GM23338 (cell line): ENCODE data around the gene RHO. TPM values are rescaled to one million over a fixed set of nuclear protein-coding genes. Genes with fewer than 3 reads are reported as not detected.

Source experiments
- ATAC-seq: fragments of 200-7000 bp; cut with Tn5 transposase; 3 replicates; pipeline ENCODE4 v1.9.1; 2020
- DNase-seq: peaks from one replicate; pipeline ENCODE4 v3.0.0-alpha.2; 2015; ENCODE audit warnings: low spot score
- H2AFZ ChIP-seq: fragments of 200-600 bp; sonication (generic); 2 replicates; pipeline ENCODE4 v1.8.0; 2016; ENCODE audit warnings: antibody characterized with exemption, mild to moderate bottlenecking, moderate library complexity
- H3F3A ChIP-seq: fragments of 200-600 bp; sonication (generic); replicated peaks from 2 replicates; pipeline ENCODE4 v1.8.0; 2017; ENCODE audit warnings: antibody characterized with exemption, mixed run types, low read depth
- H3K27ac ChIP-seq: fragments of 200-600 bp; sonication (generic); 2 replicates; pipeline ENCODE4 v1.6.1; 2016; ENCODE audit warnings: low read depth
- H3K27me3 ChIP-seq: fragments of 200-600 bp; sonication (generic); 2 replicates; pipeline ENCODE4 v1.8.0; 2016; ENCODE audit warnings: mild to moderate bottlenecking, mixed run types, moderate library complexity; ENCODE audit not compliant: insufficient read depth
- H3K36me3 ChIP-seq: fragments of 200-600 bp; sonication (generic); 2 replicates; pipeline ENCODE4 v1.8.0; 2016; ENCODE audit warnings: mild to moderate bottlenecking; ENCODE audit not compliant: insufficient read depth
- H3K4me1 ChIP-seq: fragments of 200-600 bp; sonication (generic); 2 replicates; pipeline ENCODE4 v1.8.0; 2016; ENCODE audit warnings: mild to moderate bottlenecking, moderate library complexity; ENCODE audit not compliant: insufficient read depth
- H3K4me2 ChIP-seq: fragments of 200-600 bp; sonication (generic); 2 replicates; pipeline ENCODE4 v1.7.1; 2017; ENCODE audit warnings: mixed run types
- H3K4me3 ChIP-seq: fragments of 200-600 bp; sonication (generic); 2 replicates; pipeline ENCODE4 v1.6.1; 2016; ENCODE audit warnings: mixed run types
- H3K79me2 ChIP-seq: fragments of 200-600 bp; sonication (generic); replicated peaks from 2 replicates; pipeline ENCODE4 v1.8.0; 2017; ENCODE audit warnings: mild to moderate bottlenecking; ENCODE audit not compliant: insufficient read depth
- H3K9me2 ChIP-seq: fragments of 200-600 bp; sonication (generic); 2 replicates; pipeline ENCODE4 v1.8.0; 2017; ENCODE audit not compliant: insufficient read depth
- H4K20me1 ChIP-seq: fragments of 200-600 bp; sonication (generic); replicated peaks from 2 replicates; pipeline ENCODE4 v1.8.0; 2017; ENCODE audit warnings: mild to moderate bottlenecking; ENCODE audit not compliant: insufficient read depth
- H3K27ac Mint-ChIP-seq: 2 replicates; pipeline ENCODE4 v1.8.0; 2020; ENCODE audit warnings: inconsistent platforms, mild to moderate bottlenecking, moderate library complexity, mixed read lengths
- H3K27me3 Mint-ChIP-seq: 3 replicates; pipeline ENCODE4 v1.8.0; 2022; ENCODE audit warnings: low read depth, mild to moderate bottlenecking, moderate library complexity, mixed read lengths, inconsistent platforms; ENCODE audit not compliant: insufficient read depth, poor library complexity
- H3K36me3 Mint-ChIP-seq: 3 replicates; pipeline ENCODE4 v1.8.0; 2021; ENCODE audit warnings: low read depth, mild to moderate bottlenecking, inconsistent platforms, moderate library complexity, mixed read lengths
- H3K4me1 Mint-ChIP-seq: 3 replicates; pipeline ENCODE4 v1.8.0; 2020; ENCODE audit warnings: mild to moderate bottlenecking, inconsistent platforms, mixed read lengths
- H3K4me3 Mint-ChIP-seq: 3 replicates; pipeline ENCODE4 v1.8.0; 2021; ENCODE audit warnings: moderate library complexity, mild to moderate bottlenecking, inconsistent platforms, mixed read lengths
- H3K9me3 Mint-ChIP-seq: 3 replicates; pipeline ENCODE4 v1.8.0; 2020; ENCODE audit warnings: moderate library complexity, mild to moderate bottlenecking, inconsistent platforms, mixed read lengths
- CREB1 ChIP-seq: fragments of 250-450 bp; sonication (Bioruptor Pico); IDR thresholded peaks from 2 replicates; pipeline ENCODE4 v1.5.0; 2020; ENCODE audit warnings: low read depth, mild to moderate bottlenecking, moderate library complexity
- EZH2 ChIP-seq: fragments of 200-600 bp; sonication (generic); IDR thresholded peaks from one replicate; pipeline ENCODE4 v1.8.0; 2017; ENCODE audit warnings: antibody characterized with exemption, mild to moderate bottlenecking, low read depth; ENCODE audit not compliant: unreplicated experiment
- JUNB ChIP-seq: IDR thresholded peaks from one replicate; pipeline ENCODE4 v1.6.1; 2016; ENCODE audit warnings: antibody characterized with exemption; ENCODE audit not compliant: unreplicated experiment
- NANOG ChIP-seq: IDR thresholded peaks from 2 replicates; pipeline ENCODE4 v1.6.1; 2016; ENCODE audit warnings: antibody characterized with exemption, borderline replicate concordance
- POLR2AphosphoS5 ChIP-seq: IDR thresholded peaks from 2 replicates; pipeline ENCODE4 v1.6.1; 2016; ENCODE audit warnings: antibody characterized with exemption, low read depth
- STAT1 ChIP-seq: IDR thresholded peaks from one replicate; pipeline ENCODE4 v1.6.1; 2016; ENCODE audit warnings: antibody characterized with exemption; ENCODE audit not compliant: unreplicated experiment
- ZNF114 ChIP-seq: fragments of 250-450 bp; sonication (Bioruptor Pico); IDR thresholded peaks from 2 replicates; pipeline ENCODE4 v1.5.0; 2020; ENCODE audit warnings: mild to moderate bottlenecking, moderate library complexity
- ZNF331 ChIP-seq: fragments of 250-450 bp; sonication (Bioruptor Pico); IDR thresholded peaks from 2 replicates; pipeline ENCODE4 v1.5.0; 2020; ENCODE audit warnings: low read depth, mild to moderate bottlenecking, moderate library complexity
- polyA plus RNA-seq: library from polyadenylated mRNA; unstranded; fragments of >200 nt; fragmentation: Nextera tagmentation; extraction: Ambion mirVana; gene quantifications from 2 replicates; pipeline ENCODE4 v1.2.1, GENCODE V29; 2016
- total RNA-seq: library from RNA; depleted of rRNA; stranded (reverse); fragments of >200 nt; shearing (Covaris generic); gene quantifications from 2 replicates; pipeline ENCODE4 v1.2.3, GENCODE V29; 2014
- TF ChIP-seq, protein P1 (sequence below): IDR thresholded peaks from one replicate; pipeline ENCODE4 v1.6.1; 2018; ENCODE audit warnings: antibody characterized with exemption; ENCODE audit not compliant: unreplicated experiment
- TF ChIP-seq, protein P2 (sequence below): IDR thresholded peaks from 2 replicates; pipeline ENCODE4 v1.6.1; 2016; ENCODE audit warnings: antibody characterized with exemption
- TF ChIP-seq, protein P3 (sequence below), 2 experiments: fragments of 200-600 bp in 1 of 2; sonication (generic) in 1 of 2; conservative IDR thresholded peaks; 2 replicates each; pipeline versions ENCODE4 v1.5.1 to v1.6.1; 2016 to 2017; ENCODE audit warnings: antibody characterized with exemption in 2 of 2, low read depth in 2 of 2, mild to moderate bottlenecking in 2 of 2, moderate library complexity in 1 of 2

The RHO gene
- total and polyA plus RNA-seq, 2 experiments from 2014 or later, result not detected

DNA sequence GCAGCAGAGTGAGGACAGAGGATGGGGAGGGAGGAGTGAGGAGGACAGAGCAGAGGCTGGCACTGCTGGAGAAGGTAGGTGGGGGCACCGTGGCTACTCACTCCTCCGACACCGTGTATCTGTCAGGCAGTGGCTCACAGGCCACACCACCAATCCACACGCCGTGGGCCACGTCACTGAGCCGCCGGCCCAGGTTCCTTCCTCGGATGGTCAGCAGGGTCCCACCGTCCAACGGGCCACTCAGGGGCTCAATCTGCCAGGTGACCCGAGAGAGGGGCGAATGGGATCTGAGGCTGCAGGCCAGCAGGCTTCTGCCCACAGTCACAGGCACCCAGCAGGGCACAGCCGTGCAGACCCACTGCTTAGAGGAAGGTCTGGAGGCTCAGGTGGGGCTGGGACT is 45.1 kb downstream of the RHO start (continued):
- TF ChIP-seq, protein P1, sequence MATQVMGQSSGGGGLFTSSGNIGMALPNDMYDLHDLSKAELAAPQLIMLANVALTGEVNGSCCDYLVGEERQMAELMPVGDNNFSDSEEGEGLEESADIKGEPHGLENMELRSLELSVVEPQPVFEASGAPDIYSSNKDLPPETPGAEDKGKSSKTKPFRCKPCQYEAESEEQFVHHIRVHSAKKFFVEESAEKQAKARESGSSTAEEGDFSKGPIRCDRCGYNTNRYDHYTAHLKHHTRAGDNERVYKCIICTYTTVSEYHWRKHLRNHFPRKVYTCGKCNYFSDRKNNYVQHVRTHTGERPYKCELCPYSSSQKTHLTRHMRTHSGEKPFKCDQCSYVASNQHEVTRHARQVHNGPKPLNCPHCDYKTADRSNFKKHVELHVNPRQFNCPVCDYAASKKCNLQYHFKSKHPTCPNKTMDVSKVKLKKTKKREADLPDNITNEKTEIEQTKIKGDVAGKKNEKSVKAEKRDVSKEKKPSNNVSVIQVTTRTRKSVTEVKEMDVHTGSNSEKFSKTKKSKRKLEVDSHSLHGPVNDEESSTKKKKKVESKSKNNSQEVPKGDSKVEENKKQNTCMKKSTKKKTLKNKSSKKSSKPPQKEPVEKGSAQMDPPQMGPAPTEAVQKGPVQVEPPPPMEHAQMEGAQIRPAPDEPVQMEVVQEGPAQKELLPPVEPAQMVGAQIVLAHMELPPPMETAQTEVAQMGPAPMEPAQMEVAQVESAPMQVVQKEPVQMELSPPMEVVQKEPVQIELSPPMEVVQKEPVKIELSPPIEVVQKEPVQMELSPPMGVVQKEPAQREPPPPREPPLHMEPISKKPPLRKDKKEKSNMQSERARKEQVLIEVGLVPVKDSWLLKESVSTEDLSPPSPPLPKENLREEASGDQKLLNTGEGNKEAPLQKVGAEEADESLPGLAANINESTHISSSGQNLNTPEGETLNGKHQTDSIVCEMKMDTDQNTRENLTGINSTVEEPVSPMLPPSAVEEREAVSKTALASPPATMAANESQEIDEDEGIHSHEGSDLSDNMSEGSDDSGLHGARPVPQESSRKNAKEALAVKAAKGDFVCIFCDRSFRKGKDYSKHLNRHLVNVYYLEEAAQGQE, result no peak
- TF ChIP-seq NANOG, result no peak
- TF ChIP-seq, protein P2, sequence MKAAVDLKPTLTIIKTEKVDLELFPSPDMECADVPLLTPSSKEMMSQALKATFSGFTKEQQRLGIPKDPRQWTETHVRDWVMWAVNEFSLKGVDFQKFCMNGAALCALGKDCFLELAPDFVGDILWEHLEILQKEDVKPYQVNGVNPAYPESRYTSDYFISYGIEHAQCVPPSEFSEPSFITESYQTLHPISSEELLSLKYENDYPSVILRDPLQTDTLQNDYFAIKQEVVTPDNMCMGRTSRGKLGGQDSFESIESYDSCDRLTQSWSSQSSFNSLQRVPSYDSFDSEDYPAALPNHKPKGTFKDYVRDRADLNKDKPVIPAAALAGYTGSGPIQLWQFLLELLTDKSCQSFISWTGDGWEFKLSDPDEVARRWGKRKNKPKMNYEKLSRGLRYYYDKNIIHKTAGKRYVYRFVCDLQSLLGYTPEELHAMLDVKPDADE, result no peak

DNA sequence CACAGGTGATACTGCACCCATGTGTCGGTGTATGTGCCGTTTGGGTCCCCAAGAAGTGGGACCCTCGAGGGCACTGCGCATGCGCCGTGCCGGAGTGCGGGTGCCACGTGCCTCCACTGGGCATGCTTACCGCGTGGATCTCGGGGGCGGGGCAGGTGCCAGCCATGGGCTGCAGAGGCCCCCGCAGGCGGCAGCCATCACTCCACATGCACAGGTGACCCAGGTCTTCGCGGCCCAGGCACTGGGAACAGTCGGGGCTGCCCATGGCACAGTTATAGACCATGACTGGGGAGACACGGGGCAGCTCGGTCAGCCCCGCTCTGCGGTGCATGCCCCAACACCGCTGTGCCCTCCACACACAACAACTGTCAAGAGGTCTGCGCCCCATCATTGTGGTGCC is 45.8 kb downstream of the RHO start:
- ATAC-seq (no peak), DNase-seq (no peak)
- peaks cover 2% of the 10 kb centered on the region for H3K27me3 Mint-ChIP-seq
- Histone ChIP-seq H3K9me2 (no peaks in the 10 kb centered on the region), H3K79me2 (no peaks in the 10 kb centered on the region), H2AFZ (no peak overlapping the region), H3K4me2 (no peak overlapping the region), H3K27me3 (no peaks in the 10 kb centered on the region), H3K4me3 (no peak overlapping the region), H4K20me1 (no peaks in the 10 kb centered on the region), H3K36me3 (no peaks in the 10 kb centered on the region), H3F3A (no peaks in the 10 kb centered on the region), H3K27ac (no peak overlapping the region), H3K4me1 (no peaks in the 10 kb centered on the region)
- peaks cover 2% of the 10 kb centered on the region; the same call in 1 of the 3 replicates for H3K36me3 Mint-ChIP-seq
- no peak overlapping the region for H3K27ac Mint-ChIP-seq
- peaks cover 14% of the 10 kb centered on the region for H3K4me1 Mint-ChIP-seq
- TF ChIP-seq, protein P1, result no peak
- no peak for TF ChIP-seq POLR2AphosphoS5
- no peak for TF ChIP-seq STAT1
- no peak for TF ChIP-seq EZH2
- TF ChIP-seq ZNF114, result no peak
- TF ChIP-seq NANOG, result no peak
- TF ChIP-seq JUNB, result no peak
- no peak for TF ChIP-seq ZNF331 (CRISPR knock-in tag)
- TF ChIP-seq, protein P3, sequence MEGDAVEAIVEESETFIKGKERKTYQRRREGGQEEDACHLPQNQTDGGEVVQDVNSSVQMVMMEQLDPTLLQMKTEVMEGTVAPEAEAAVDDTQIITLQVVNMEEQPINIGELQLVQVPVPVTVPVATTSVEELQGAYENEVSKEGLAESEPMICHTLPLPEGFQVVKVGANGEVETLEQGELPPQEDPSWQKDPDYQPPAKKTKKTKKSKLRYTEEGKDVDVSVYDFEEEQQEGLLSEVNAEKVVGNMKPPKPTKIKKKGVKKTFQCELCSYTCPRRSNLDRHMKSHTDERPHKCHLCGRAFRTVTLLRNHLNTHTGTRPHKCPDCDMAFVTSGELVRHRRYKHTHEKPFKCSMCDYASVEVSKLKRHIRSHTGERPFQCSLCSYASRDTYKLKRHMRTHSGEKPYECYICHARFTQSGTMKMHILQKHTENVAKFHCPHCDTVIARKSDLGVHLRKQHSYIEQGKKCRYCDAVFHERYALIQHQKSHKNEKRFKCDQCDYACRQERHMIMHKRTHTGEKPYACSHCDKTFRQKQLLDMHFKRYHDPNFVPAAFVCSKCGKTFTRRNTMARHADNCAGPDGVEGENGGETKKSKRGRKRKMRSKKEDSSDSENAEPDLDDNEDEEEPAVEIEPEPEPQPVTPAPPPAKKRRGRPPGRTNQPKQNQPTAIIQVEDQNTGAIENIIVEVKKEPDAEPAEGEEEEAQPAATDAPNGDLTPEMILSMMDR (conservative IDR thresholded peaks at IDR 0.05; ENCODE audit: low read depth in 2 of 2), result no peak
- no peak for TF ChIP-seq CREB1 (CRISPR knock-in tag)
- TF ChIP-seq, protein P2, result no peak
- no peaks in the 10 kb centered on the region; the same call in 2 of the 3 replicates for H3K9me3 Mint-ChIP-seq
- no peak overlapping the region for H3K4me3 Mint-ChIP-seq
